Activated CD8-positive, alpha-beta memory T cell treated with anti-CD3 and anti-CD28 coated beads, Interleukin-2, amount 50 U/mL, for 24 hours (primary cell): ENCODE results near the gene LILRA2.
"Not testable (repeated sequence)": the region's sequence is repeated elsewhere in the genome, so short reads cannot be mapped to it uniquely, and the experiment has no call there.

Source experiments
- DNase-seq: peaks from one replicate; pipeline ENCODE4 v3.0.0-alpha.2; 2020; ENCODE audit errors: extremely low read depth

Gene LILRA2

GRCh38 chr19:54571715-54572615, 1.6 kb upstream of the LILRA2 start:
- not testable (repeated sequence) for DNase-seq

- no peak for DNase-seq
These were observed 786 bp upstream of the LILRA2 start for GRCh38 chr19:54572696-54573311.

GRCh38 chr19:54574051-54574450, 461 bp downstream of the LILRA2 start:
- DNase-seq: no peak

GRCh38 chr19:54574527-54575056, 1.0 kb downstream of the LILRA2 start:
- no peak for DNase-seq

- DNase-seq: not testable (repeated sequence)
These were observed 1.6 kb downstream of the LILRA2 start for GRCh38 chr19:54575205-54575604.

- no peak for DNase-seq
These were observed 2.9 kb downstream of the LILRA2 start for GRCh38 chr19:54576411-54576976.

- no peak for DNase-seq
These were observed 3.7 kb downstream of the LILRA2 start for GRCh38 chr19:54577334-54577733.

- not testable (repeated sequence) for DNase-seq
These were observed 4.7 kb downstream of the LILRA2 start for GRCh38 chr19:54578268-54578667.

- DNase-seq: no peak
These were observed 12.8 kb downstream of the LILRA2 start for GRCh38 chr19:54586397-54586796.

- DNase-seq: no peak
These were observed 13.4 kb downstream of the LILRA2 start for GRCh38 chr19:54587026-54587425.

- not testable (repeated sequence) for DNase-seq
These were observed 19.9 kb downstream of the LILRA2 start, which contains the start of gene LILRA1 for GRCh38 chr19:54593445-54593844. TSS of gene LILRA1 (plus strand) at chr19:54593632. CDS start at chr19:54594245, 613 bp downstream.

GRCh38 chr19:54593931-54594626, 20.5 kb downstream of the LILRA2 start:
- not testable (repeated sequence) for DNase-seq

GRCh38 chr19:54594737-54595136, 21.1 kb downstream of the LILRA2 start:
- no peak for DNase-seq

- not testable (repeated sequence) for DNase-seq
These were observed 22.3 kb downstream of the LILRA2 start for GRCh38 chr19:54595680-54596436.

GRCh38 chr19:54600212-54600611, 26.6 kb downstream of the LILRA2 start:
- DNase-seq: no peak

- DNase-seq: no peak
These were observed 32.6 kb downstream of the LILRA2 start for GRCh38 chr19:54606230-54606629.

GRCh38 chr19:54606891-54607784, 33.5 kb downstream of the LILRA2 start:
- DNase-seq: no peak

- no peak for DNase-seq
These were observed 34.2 kb downstream of the LILRA2 start for GRCh38 chr19:54607785-54608150.

- no peak for DNase-seq
These were observed 34.6 kb downstream of the LILRA2 start for GRCh38 chr19:54608205-54608604.

GRCh38 chr19:54608792-54609191, 35.2 kb downstream of the LILRA2 start:
- DNase-seq: no peak
